Effector memory CD4-positive, alpha-beta T cell (primary cell): ENCODE measurements around the gene MBTPS1.

Experiments used
- DNase-seq, 3 donors: peaks; one replicate each; pipeline ENCODE4 v3.0.0-alpha.2; 2020
- H3K27ac ChIP-seq: 2 replicates; pipeline ENCODE4 v1.7.0; 2013; ENCODE audit warnings: mild to moderate bottlenecking, low read length, moderate library complexity; ENCODE audit not compliant: insufficient read depth, poor library complexity, severe bottlenecking
- H3K27me3 ChIP-seq: replicated peaks from 2 replicates; pipeline ENCODE4 v1.7.0; 2013; ENCODE audit warnings: mild to moderate bottlenecking, low read length; ENCODE audit not compliant: insufficient read depth, control insufficient read depth, poor library complexity, severe bottlenecking
- H3K36me3 ChIP-seq: 2 replicates; pipeline ENCODE4 v1.7.0; 2013; ENCODE audit warnings: mild to moderate bottlenecking, low read length, moderate library complexity; ENCODE audit not compliant: control insufficient read depth, insufficient read depth
- H3K4me1 ChIP-seq: 2 replicates; pipeline ENCODE4 v1.7.0; 2013; ENCODE audit warnings: low read length, mild to moderate bottlenecking; ENCODE audit not compliant: control insufficient read depth, insufficient read depth, poor library complexity, severe bottlenecking
- H3K4me3 ChIP-seq: 2 replicates; pipeline ENCODE4 v1.7.0; 2013; ENCODE audit warnings: low read length, low read depth, mild to moderate bottlenecking; ENCODE audit not compliant: insufficient read depth, poor library complexity, severe bottlenecking
- H3K9me3 ChIP-seq: 2 replicates; pipeline ENCODE4 v1.7.0; 2013; ENCODE audit warnings: mild to moderate bottlenecking, low read length, moderate library complexity; ENCODE audit not compliant: control insufficient read depth

Gene MBTPS1

DNA sequence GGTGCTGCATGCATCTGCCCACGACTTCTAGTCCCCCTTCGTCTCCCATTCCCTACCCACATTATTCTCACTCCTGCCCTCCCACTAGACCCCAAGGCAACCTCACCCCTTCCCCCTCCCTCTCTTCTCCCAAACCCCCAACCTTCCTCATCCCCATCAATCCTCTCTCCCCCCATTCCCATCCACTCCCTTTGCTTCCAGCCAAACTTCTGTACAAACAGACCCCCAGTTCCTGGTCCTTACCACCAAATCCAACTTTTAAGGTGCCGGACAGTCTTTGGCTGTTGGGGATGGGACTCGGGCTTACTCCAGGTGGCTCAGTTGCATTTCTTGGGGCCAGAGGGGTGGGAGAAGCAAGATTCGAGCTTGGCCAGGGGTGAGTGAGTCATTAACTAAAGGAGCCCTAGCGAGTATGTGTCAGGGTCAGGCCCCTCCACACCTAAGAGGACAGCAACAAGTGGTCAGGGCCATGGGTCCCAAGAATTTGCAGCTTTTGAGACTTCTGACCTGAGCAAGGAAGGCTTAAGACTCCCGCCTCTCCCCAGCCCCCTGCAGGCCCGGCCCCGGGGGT, 74.3 kb downstream of the MBTPS1 start, which contains the start of gene SLC38A8:
TSS of gene SLC38A8 (minus strand) at position 488 of the 571 bp plus-strand sequence. CDS start 638 bp downstream, outside the sequence.
- Histone ChIP-seq H3K36me3 (no peaks in the 10 kb centered on the region), H3K27me3 (no peaks in the 10 kb centered on the region), H3K4me1 (no peaks in the 10 kb centered on the region), H3K4me3 (no peak within 1 kb of the TSS), H3K9me3 (no peaks in the 10 kb centered on the region), H3K27ac (no peak within 1 kb of the TSS)
- no peak for DNase-seq

DNA sequence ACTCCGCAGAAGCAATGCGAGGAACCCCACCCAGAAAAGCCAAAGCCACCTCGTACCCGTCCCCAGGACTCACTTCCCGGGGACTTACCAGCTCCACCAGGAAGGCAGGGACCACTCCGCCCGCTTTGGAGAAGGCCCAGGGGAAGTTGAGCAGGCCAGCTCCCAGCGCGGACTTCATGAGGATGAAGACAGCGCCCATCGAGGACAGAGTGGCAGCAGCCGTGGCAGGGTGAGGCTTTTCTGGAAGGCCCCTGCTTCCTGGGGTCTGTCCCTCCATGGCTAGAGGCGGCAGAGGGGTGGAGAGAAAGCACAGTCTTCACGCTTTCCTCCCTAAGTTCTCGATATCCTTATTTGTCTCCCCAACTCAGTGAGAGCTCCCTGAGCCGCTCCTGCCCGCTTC, 74.9 kb downstream of the MBTPS1 start:
- Histone ChIP-seq H3K27me3 (no peaks in the 10 kb centered on the region), H3K4me3 (no peak overlapping the region), H3K36me3 (no peaks in the 10 kb centered on the region), H3K27ac (no peak overlapping the region), H3K4me1 (no peaks in the 10 kb centered on the region), H3K9me3 (no peaks in the 10 kb centered on the region)
- DNase-seq, result no peak

DNA sequence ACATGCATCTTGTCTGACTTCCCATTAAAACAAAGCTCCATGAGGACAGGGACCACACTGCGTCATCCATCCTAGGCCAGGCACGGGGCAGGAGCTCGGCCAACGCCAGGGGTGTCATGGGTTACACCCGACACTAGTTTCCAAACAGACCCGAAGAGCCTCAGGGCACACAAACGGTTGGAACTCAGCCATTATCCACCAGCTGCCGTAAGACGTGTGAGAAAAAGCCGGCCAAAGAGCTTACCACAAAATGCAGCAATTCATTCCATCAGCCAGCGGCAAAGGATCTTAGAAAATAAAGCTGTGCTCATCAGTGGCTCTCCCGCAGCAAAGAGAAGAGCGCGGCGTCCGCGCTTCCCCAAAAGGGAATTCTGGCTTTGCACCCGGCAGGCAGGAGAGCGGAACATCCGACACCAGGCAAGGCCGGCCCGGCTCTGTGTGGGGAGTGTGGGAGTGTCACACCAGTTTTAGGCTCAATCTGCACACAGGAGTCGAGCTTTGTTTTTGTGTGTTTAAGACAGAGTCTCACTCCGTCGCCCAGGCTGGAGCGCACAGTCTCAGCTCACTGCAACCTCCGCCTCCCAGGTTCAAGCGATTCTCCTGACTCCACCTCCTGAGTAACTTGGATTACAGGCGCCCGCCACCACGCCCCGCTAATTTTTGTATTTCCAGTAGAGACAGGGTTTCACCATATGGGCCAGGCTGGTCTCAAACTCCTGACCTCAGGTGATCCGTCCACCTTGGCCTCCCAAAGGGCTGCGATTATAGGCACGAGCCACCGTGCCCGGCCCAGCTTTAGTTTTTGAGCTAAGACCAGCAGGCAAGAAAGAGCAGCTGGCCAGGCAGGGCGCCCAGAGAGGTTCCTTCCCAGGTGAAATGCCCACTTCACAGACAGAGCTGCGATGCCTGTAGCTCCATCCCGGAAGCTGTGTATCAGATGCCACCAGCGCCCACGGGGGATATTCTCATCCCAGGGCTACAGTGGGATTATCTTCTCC, 75.6 kb downstream of the MBTPS1 start:
- Histone ChIP-seq H3K27me3 (no peaks in the 10 kb centered on the region), H3K36me3 (no peaks in the 10 kb centered on the region), H3K9me3 (no peaks in the 10 kb centered on the region), H3K4me1 (no peaks in the 10 kb centered on the region), H3K27ac (no peak overlapping the region), H3K4me3 (no peak overlapping the region)
- DNase-seq, result no peak

DNA sequence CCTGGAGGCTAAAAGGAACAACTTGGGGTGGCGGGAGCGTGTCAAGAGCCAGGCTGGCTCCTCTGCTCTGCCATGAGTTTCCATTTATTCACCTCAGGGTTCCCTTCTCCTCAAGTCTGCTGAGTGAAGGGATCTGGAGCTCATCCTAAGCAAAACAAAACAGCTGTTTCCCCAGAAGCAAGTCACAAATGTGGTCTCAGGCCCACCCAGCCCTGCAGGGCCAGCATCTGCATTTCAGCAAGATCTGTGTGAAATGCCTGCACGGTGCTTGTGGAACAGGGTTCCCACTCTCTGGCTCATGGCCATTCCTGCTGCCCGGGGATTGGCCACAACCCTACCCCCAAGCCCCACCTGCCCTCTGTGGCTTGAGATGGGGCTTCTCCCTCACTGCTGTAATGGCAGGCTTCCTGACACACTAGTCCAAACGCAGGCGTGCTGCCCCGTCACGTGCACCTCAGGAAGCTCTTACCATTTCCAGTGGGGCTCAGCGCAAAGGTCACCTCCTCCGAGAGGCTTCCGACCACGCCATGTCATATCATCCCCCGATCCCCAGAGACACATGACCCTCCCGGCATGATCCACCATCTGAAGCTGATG, 76.4 kb downstream of the MBTPS1 start:
- H3K27ac ChIP-seq, result no peak overlapping the region
- no peaks in the 10 kb centered on the region for H3K27me3 ChIP-seq
- DNase-seq, result no peak

DNA sequence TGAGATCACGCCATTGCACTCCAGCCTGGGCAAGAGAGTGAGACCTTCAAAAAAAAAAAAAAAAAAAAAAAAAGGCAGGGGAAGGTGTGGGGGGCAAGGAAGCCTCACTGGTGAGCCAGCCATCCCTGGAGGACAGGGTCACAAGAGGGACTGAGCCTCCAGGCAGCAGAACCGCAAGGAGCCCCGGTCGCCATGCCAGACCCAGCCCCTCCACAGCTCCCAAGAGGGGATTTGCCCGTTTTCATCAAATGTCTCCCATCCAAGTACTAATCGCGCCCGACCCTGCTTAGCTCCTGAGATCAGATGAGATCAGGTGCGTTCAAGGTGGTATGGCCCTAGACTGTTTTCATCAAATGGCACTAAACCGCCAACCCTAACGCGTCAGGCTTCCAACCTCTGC, 77.0 kb downstream of the MBTPS1 start:
- DNase-seq, result no peak
- Histone ChIP-seq H3K4me1 (no peaks in the 10 kb centered on the region), H3K27me3 (no peaks in the 10 kb centered on the region), H3K36me3 (no peaks in the 10 kb centered on the region), H3K27ac (no peak overlapping the region), H3K9me3 (no peaks in the 10 kb centered on the region), H3K4me3 (no peak overlapping the region)

More for the DNA sequence above, 76.4 kb downstream of the MBTPS1 start:
- Histone ChIP-seq H3K4me3 (no peak overlapping the region), H3K9me3 (no peaks in the 10 kb centered on the region), H3K36me3 (no peaks in the 10 kb centered on the region), H3K4me1 (no peaks in the 10 kb centered on the region)

DNA sequence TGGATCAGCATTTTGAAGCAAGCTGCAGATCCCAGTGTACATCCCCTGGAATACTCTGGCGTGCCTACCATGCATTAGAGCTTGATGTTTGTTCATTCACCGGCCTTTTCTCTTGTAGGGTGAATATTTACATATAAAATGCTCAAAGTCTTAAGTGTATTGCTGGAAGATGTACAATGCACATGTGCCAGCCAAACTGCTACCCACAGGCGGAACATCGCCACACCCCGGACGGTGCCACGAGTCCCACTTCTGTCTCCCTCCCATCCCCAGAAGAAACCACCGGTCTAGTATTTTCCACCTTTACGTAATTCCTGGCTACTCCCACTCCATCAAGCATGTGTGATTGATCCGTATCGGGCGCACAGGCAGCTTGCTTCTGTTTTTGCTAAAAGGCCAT, 78.3 kb downstream of the MBTPS1 start:
- H3K27me3 ChIP-seq, result no peaks in the 10 kb centered on the region

DNA sequence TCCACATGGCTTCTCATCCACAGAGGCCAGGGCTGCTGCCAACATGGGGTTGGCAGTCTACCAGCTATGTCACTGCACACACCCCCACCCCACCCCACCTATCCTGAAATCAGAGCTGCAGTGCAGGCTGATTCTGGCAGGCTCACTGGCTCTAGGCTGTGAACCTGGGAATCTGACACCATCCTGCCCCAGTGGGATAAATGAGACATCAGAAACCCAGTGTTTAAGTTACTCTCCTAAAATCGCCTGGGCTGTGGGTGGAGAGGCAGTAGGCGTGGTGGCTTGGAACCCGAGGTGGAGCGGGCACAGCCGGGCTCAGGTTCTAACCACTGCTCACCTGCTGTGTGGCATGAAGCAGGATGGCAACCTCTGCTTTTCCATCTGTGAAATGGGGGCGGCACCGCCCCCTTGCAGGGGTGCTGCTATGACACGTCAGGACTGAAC, 79.7 kb downstream of the MBTPS1 start:
- no peaks in the 10 kb centered on the region for H3K9me3 ChIP-seq
- no peaks in the 10 kb centered on the region for H3K4me1 ChIP-seq
- no peak overlapping the region for H3K4me3 ChIP-seq
- H3K36me3 ChIP-seq, result no peaks in the 10 kb centered on the region
- no peak for DNase-seq
- H3K27me3 ChIP-seq, result no peaks in the 10 kb centered on the region
- H3K27ac ChIP-seq, result no peak overlapping the region

More for the DNA sequence above, 78.3 kb downstream of the MBTPS1 start:
- Histone ChIP-seq H3K36me3 (no peaks in the 10 kb centered on the region), H3K4me1 (no peaks in the 10 kb centered on the region), H3K27ac (no peak overlapping the region), H3K9me3 (no peaks in the 10 kb centered on the region), H3K4me3 (no peak overlapping the region)
- DNase-seq, result no peak

DNA sequence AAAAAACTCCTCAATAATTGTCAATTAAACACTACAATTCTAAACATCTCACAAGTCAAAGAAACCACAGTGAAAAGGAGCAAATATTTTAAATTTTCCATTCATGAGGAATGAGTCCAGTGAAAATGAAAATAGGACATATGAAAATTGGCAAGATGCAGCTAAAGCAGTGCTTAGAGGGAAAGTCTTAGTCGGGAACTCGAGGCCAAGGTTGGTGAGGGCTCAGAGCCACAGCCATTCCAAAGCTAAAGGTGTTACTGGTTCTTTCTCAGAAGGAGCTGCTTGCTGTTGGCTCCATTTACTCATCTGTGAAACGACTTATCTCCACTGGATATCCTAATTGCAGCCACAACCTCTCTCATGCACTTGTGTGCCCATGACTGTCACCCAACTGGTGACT, 80.6 kb downstream of the MBTPS1 start:
- no peaks in the 10 kb centered on the region for H3K36me3 ChIP-seq
- no peaks in the 10 kb centered on the region for H3K4me1 ChIP-seq
- H3K27ac ChIP-seq, result no peak overlapping the region
- H3K27me3 ChIP-seq, result no peaks in the 10 kb centered on the region
- H3K4me3 ChIP-seq, result no peak overlapping the region
- no peaks in the 10 kb centered on the region for H3K9me3 ChIP-seq
- DNase-seq, result no peak

DNA sequence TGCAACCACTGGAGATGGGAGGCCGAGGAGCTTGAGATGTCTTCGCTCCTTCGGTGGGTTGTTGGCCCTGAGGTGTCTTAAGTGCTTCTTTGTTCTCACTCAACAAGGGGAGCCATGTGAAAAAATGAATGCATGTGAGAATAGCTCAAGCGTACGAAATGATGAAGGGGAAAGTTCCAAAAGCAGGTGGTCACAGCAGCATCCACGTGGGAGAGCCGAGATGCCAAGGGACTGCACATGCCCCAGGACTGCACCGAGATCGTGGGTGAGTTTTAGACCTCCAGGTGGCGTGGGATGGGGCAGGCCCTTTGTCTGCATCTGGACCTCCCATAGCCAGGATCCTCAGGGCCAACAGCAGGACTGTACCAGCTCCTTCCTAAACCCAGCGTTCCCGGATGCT, 82.2 kb downstream of the MBTPS1 start:
- H3K9me3 ChIP-seq, result no peaks in the 10 kb centered on the region
- H3K4me3 ChIP-seq, result no peak overlapping the region
- no peak for DNase-seq
- no peaks in the 10 kb centered on the region for H3K27me3 ChIP-seq
- no peak overlapping the region for H3K27ac ChIP-seq
- no peaks in the 10 kb centered on the region for H3K36me3 ChIP-seq
- H3K4me1 ChIP-seq, result no peaks in the 10 kb centered on the region
